ENCODE measurements around the gene ITGBL1. TPM values are rescaled to one million over a fixed set of nuclear protein-coding genes. Genes with fewer than 3 reads are reported as not detected.
A peak's percentile ranks its signal among the peaks of the same experiment; 100 is the strongest.

The ITGBL1 gene
- polyA plus RNA-seq, 1 experiment, result 73.7 TPM

DNA sequence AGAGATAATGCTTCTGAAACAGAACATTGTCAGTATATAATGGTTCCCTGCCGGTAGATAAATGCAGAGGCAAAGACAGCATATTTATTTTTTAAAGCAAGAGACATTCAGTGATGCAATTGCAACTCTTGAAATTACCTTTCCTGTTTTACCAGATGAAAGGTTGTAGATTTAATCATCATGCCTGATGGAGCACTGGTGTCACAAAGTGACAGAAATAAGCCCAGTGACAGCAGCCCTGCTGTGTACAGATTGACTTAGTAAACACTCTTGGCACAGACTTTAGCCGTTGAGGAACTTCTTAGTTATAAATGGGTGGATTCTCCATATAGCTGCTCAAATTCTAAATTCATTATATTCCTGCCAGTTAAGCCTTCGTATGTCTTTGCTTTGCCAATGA is 172.5 kb downstream of the ITGBL1 start:
- TF ChIP-seq, protein P1, sequence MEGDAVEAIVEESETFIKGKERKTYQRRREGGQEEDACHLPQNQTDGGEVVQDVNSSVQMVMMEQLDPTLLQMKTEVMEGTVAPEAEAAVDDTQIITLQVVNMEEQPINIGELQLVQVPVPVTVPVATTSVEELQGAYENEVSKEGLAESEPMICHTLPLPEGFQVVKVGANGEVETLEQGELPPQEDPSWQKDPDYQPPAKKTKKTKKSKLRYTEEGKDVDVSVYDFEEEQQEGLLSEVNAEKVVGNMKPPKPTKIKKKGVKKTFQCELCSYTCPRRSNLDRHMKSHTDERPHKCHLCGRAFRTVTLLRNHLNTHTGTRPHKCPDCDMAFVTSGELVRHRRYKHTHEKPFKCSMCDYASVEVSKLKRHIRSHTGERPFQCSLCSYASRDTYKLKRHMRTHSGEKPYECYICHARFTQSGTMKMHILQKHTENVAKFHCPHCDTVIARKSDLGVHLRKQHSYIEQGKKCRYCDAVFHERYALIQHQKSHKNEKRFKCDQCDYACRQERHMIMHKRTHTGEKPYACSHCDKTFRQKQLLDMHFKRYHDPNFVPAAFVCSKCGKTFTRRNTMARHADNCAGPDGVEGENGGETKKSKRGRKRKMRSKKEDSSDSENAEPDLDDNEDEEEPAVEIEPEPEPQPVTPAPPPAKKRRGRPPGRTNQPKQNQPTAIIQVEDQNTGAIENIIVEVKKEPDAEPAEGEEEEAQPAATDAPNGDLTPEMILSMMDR (IDR thresholded peaks at IDR 0.05; ENCODE audit: insufficient read depth, low read depth, low read length), result no peak
- Histone ChIP-seq H3K4me3 (ENCODE audit: low read depth, low read length) (no peak overlapping the region), H3K36me3 (ENCODE audit: control insufficient read depth, insufficient read depth, low read length) (no peaks in the 10 kb centered on the region), H3K27me3 (ENCODE audit: control insufficient read depth, insufficient read depth, low read length) (no peaks in the 10 kb centered on the region)
- POLR2A ChIA-PET, result no interaction called here
- CTCF ChIA-PET, result interaction anchor here (0.9 to 2.0 kb wide), 4 partner anchors 9 to 480 kb away, joined by 3 to 5 read pairs (median 4); no protein-coding TSS in a partner anchor
- DNase-seq (ENCODE audit: low read depth), result no peak

DNA sequence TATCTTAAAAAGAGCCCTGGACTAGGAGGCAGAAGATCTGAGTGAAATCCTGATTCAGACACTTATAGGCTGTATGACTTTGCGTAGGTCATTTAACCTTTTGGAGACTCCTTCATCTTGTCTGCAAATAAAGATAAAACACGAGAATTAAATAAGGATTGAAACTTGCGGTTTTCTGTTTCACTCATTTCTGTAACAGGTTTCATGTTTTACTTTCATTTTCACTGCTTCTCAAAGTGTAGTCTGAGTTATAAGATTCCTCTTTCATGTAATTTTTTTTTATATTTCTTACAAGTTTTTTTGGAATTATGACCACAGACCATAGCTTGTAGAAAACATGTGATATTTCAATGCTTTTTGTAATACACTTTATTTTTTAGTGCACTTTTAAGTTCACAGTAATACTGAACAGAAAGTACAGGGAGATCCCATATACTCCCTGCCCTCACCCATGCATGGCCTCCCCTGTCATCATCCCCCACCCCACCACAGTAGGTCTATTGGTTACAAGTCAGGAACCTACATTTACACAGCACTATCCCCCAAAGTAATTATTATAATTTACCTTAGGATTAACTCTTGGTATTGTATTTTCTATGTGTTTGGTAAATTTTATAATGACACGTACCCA is 174.6 kb downstream of the ITGBL1 start:
- H3K27me3 ChIP-seq (ENCODE audit: control insufficient read depth, insufficient read depth, low read length), result no peaks in the 10 kb centered on the region
- TF ChIP-seq, protein P1 (IDR thresholded peaks at IDR 0.05; ENCODE audit: insufficient read depth, low read depth, low read length), result no peak
- no peaks in the 10 kb centered on the region for H3K36me3 ChIP-seq (ENCODE audit: control insufficient read depth, insufficient read depth, low read length)
- DNase-seq (ENCODE audit: low read depth), result no peak
- peak overlapping the region; percentile 12; the same call in 1 of the 2 replicates for H3K4me3 ChIP-seq (ENCODE audit: low read depth, low read length)
- ChIA-PET CTCF (no interaction called here), POLR2A (no interaction called here)

DNA sequence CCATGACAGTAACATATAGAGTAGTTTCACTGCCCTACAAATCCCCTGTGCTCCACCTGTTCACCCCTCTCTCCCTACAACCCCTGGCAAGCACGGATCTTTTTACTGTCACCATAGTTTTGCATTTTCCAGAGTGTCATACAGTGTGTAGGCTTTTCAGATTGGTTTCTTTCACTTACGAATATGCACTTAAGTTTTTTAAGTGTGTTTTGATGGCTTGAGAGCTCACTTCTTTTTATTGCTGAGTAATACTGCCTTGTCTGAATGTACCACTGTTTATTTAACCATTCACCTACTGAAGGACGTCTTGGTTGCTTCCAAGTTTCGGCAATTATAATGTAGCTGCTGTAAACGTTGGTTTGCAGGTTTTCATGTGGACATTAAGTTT is 175.1 kb downstream of the ITGBL1 start:
- TF ChIP-seq, protein P1 (IDR thresholded peaks at IDR 0.05; ENCODE audit: insufficient read depth, low read depth, low read length), result no peak
- DNase-seq (ENCODE audit: low read depth), result no peak
- POLR2A ChIA-PET, result no interaction called here
- CTCF ChIA-PET, result no interaction called here
- no peak overlapping the region; the same call in 1 of the 2 replicates for H3K4me3 ChIP-seq (ENCODE audit: low read depth, low read length)
- H3K36me3 ChIP-seq (ENCODE audit: control insufficient read depth, insufficient read depth, low read length), result no peaks in the 10 kb centered on the region
- no peaks in the 10 kb centered on the region for H3K27me3 ChIP-seq (ENCODE audit: control insufficient read depth, insufficient read depth, low read length)

DNA sequence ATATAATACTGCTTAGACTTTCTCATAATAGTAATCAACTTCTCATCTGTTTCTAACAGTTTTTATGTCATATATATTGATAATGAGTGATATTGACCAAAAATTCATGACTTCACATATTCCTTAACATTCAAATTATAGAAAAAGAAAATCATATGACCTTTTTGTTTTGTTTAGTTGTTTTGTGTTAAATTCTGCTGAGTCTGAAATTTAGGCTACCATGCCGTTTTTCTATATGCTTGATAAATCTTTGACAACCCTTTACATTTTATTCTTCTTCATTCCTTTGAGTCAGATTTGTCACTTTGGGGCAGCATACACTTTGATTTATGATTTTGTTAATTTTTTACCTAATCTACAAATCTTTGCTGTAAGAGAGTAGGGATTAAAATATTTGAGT is 176.4 kb downstream of the ITGBL1 start:
- TF ChIP-seq, protein P1 (IDR thresholded peaks at IDR 0.05; ENCODE audit: insufficient read depth, low read depth, low read length), result no peak
- ChIA-PET POLR2A (no interaction called here), CTCF (no interaction called here)
- no peak for DNase-seq (ENCODE audit: low read depth)
- Histone ChIP-seq H3K4me3 (ENCODE audit: low read depth, low read length) (no peak overlapping the region), H3K36me3 (ENCODE audit: control insufficient read depth, insufficient read depth, low read length) (no peaks in the 10 kb centered on the region), H3K27me3 (ENCODE audit: control insufficient read depth, insufficient read depth, low read length) (no peaks in the 10 kb centered on the region)

DNA sequence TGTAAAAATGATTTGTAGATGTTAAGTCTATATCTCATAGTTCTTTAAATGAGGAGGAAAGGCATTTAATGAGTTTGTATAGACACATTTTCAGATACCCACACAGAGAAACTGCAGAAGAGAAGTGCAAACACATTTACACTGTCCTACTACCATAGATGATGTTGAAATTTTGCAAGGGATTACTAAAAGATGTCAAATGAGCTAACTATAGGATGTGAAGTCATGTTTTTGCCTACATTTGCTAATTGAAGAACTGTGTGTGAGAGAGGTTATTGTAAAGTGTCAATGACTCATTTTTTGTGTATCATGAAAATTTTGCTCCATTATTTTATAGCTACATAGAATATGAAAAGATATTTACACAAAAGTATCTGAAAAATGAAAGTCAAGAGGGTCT is 178.9 kb downstream of the ITGBL1 start:
- H3K36me3 ChIP-seq (ENCODE audit: control insufficient read depth, insufficient read depth, low read length), result no peaks in the 10 kb centered on the region
- H3K27me3 ChIP-seq (ENCODE audit: control insufficient read depth, insufficient read depth, low read length), result no peaks in the 10 kb centered on the region
- no peak for DNase-seq (ENCODE audit: low read depth)
- ChIA-PET POLR2A (no interaction called here), CTCF (interaction anchor here (0.6 kb wide), 1 partner anchor 14 kb away, joined by 4 read pairs; no protein-coding TSS in a partner anchor)
- no peak overlapping the region for H3K4me3 ChIP-seq (ENCODE audit: low read depth, low read length)
- TF ChIP-seq, protein P1 (IDR thresholded peaks at IDR 0.05; ENCODE audit: insufficient read depth, low read depth, low read length), result no peak
